Kasumi-1 (cell line): ENCODE results near the gene FANCG.

Experiments used
- DNase-seq, 2 experiments: peaks; one replicate each; lab custom pipeline; 2025; lab: John Stamatoyannopoulos, UW

FANCG gene

DNA sequence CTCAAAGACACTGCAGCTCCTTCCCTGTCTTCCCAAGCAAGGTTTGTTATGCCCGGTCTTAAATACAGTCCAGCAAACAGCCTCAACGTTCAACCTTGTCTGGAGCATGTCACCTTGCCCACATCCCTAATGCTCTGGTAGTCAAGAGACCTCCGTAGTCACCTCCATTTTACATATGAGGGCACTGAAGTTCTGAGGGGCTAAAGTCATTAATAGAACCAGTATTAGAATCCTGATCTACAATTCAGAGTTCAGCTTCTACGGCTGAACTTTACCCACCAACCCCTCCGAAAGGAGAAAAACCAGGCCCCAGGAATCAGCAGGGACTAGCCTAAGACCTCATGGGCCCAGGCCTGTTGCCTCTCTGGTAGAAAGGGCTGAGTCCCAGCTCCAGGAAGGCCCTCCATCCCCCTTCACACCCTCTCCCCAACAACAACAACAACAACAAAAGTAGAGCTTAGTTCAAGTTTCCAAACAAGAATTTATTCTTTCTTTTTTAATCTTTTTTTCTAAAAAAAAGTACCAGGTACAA is 24.0 kb upstream of the FANCG start:
- no peak for DNase-seq

- DNase-seq: peak; percentile 98
These were observed 23.3 kb upstream of the FANCG start, which contains the start of gene STOML2 for GRCh38 chr9:35102769-35103659. Gene STOML2, minus strand, starts transcription at chr9:35103131. Its CDS starts 37 bp downstream, at chr9:35103094.

GRCh38 chr9:35102465-35102768 is 22.7 kb upstream of the FANCG start:
- no peak for DNase-seq

- DNase-seq: no peak
These were observed 17.8 kb upstream of the FANCG start for GRCh38 chr9:35097573-35097972.

DNA sequence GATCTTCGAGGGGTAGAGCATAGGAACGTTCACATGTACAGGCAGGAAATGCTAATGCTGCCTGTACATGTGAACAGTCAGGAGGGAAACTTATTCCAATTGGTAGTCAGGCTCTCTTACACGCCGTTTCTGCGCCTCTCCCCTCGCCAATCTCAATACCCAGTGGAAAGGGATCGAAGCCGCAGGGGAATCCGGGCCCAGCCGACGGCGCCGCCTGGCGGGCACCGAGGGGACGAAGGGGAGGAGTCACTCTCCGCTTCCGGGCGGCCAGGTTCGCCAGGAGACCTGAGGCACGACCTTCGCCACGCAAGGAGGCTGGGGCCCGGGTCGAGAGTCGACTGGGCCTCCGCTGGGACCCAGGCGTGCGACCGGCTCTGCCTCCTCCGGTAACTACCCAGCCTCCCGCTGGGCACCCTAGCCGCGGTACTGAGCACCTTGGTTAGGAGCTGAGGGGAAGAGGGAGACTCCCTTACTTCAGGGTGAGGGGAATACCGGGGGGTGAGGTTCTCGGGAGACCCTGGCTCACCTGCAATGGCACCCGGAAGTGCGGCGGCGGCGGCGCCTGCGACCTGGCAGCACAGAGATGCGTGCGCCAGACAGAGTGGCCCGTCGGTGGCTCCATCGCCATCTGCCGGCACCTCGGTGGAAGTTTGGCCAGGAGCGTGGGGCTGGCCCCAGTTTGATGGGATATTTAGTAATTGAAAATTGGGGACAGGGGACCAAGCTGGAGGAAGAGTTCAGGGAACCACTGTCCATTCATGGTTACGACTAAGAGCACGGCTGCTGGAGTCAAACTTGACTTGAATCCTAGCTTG is 16.5 kb upstream of the FANCG start, which contains the start of gene PIGO:
Gene PIGO, minus strand, starts transcription at position 557 of the 815 bp plus-strand sequence. CDS start 1,026 bp downstream, outside the sequence.
- peak; percentile 87 to 88 for DNase-seq

DNA sequence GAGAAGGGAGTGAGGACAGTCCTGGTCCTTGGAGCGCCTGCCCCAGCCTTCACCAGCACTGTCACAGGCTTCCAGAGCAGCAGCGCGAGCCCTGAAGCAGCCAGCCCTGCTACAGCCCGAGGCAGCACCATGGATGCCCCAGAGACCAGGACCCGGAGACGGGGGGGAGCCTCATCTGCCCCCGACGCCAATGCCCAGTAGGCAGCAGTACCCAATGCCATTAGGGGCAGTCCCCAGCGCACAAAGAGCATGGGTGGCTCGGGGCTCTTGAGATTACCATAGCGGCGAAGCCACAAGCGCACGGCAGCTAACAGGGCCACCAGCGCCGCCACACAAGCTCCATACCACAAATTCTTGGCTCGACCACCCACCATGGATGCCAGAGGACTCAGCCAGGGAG is 11.8 kb upstream of the FANCG start:
- no peak for DNase-seq

DNA sequence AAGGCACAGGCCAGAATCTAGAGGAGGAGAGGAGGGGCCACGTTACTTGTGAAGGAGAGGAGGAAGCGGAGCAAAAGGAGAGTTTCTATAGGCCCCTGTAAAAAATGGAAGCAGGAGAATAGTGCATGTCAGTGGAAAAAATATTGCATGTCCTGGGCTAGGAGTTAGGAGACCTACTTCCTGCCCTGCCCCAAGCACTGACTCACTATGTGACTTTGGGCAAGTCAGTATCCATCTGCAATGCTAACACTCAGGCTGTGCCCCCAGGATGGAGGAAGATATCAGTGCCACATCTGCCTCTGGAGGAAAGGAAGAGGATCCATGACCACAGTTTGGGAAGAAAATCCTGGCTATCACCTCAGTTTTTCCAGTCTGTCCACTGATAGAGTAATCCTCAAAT is 9.7 kb upstream of the FANCG start:
- no peak for DNase-seq

GRCh38 chr9:35085078-35085477 is 5.3 kb upstream of the FANCG start:
- DNase-seq: no peak

GRCh38 chr9:35079041-35079425 is 709 bp downstream of the FANCG start:
- DNase-seq: peak in 1 of 2 experiments; percentile 6

DNA sequence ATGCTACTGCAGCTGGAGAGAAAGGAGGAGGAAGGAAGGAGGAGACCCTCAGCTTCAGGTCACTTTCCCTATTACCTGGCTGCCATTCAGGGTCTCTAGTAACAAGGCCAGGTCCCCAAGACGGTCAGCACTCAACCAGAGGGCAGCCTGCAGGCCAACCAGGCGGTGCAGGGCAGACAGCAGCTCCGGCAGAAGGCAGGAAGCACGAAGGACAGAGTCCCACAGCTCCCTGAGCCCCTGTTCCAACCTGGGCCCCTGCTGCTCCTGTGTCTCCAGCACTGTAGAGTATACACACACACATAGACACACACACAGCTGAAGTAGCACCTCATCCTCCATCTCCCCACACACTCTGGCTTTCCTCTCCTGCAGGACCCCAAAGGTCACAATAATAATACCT is 1.7 kb downstream of the FANCG start:
- no peak for DNase-seq

DNA sequence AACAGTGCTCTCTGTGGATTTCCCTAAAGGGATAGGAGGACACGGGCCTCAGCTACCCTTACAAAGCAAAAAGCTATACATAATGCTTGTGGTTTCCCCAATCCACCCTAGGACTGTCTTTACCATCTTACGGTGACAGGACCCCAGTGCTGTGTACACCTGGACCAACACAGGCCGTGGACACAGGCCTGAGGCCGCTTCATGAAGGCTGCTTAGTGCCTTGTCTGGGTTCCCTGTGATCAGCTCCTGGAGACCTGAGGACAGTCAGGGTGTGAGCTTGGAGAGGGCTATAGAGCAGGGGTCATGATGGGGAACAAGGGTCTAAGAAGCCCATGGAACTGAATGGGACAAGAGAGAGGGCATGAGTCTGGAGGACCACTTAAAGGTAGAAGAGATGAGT is 2.9 kb downstream of the FANCG start:
- DNase-seq: no peak

- no peak for DNase-seq
These were observed 4.4 kb downstream of the FANCG start for GRCh38 chr9:35075358-35075757.

DNA sequence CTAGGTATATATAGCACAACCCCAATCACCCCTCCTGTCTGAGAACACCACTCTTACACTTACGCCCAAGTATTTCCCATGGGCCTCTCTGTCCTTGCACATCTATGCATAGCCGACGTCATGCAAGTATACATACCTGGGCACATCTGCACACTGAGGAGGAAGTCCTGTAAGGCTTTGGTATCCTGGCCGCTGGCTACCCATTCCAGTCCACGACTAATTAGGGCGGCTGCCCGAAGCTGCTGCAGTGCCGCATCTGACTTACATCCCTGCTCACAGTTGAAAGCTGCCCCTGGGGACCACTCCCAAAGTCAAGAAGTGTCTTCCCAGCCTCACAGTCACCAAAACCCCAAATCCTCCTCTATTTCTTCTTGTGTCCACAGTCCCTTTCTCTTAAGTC is 5.0 kb downstream of the FANCG start:
- DNase-seq: no peak

- DNase-seq: no peak
These were observed 5.6 kb downstream of the FANCG start for GRCh38 chr9:35074141-35074540.

GRCh38 chr9:35073279-35073612 is 6.5 kb downstream of the FANCG start:
- DNase-seq: no peak

GRCh38 chr9:35072461-35073278 is 7.1 kb downstream of the FANCG start, which contains the start of gene VCP:
Gene VCP, minus strand, starts transcription at chr9:35072625. Its CDS starts 272 bp downstream, at chr9:35072353.
- peak; percentile 99 for DNase-seq

DNA sequence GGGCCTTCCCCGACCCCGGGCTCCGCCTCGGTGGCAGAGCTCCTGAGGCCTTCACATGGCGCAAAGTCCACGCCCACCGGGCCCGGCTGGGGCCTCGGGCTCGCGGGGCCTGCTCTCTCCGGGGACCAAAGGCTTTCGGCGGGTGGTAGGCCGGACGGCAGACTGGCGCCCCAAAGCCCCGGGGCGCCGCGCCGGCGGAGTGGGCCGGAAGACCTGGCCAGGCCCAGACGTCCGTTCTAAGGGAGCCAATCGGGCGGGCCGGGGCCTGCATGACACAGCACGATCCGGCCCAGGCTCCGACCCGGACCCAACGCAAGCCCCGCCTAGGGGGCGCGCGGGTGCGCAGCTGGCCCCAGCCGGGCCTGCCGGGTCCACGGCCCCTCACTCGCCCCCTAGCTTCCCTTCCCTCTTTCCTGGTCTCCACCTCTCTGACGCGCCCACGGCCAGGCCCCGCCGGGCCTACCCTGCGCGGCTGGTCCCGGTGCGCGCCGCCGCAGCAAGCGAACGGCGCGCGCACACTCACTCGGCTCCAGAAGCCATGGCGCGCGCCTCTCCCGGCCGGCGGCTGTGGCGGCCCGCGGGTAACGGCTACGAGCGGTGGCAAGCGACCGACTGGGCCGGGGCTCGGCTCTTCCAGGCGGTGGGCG is 7.8 kb downstream of the FANCG start:
- DNase-seq: peak; percentile 61 to 63

GRCh38 chr9:35070823-35071813 is 8.6 kb downstream of the FANCG start:
- no peak for DNase-seq

- no peak for DNase-seq
These were observed 10.7 kb downstream of the FANCG start for GRCh38 chr9:35069020-35069419.

DNA sequence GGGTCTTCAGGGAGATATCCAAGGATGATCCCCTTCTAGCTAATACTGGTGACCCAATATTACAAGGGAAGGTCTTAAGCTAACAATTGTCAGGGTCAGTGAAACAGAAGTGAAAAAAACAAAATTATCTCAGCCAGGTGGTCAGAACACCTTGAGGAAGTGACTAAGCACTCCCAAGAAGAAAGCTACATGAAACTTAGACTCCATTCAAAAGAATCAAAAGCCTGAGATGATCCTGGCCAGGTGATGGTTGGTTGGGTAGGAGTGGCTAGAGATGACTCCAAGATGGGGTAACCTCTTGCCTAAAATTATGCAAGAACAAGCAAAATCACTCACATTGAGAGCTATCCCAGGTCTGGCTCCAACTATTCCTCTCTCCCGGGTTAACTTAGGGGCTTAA is 12.7 kb downstream of the FANCG start:
- no peak for DNase-seq
